GM19372 (cell line): ENCODE data around the gene SERPINE2.
"Not testable (repeated sequence)": the region's sequence is repeated elsewhere in the genome, so short reads cannot be mapped to it uniquely, and the experiment has no call there.

ENCODE experiments used
- ATAC-seq: cut with Tn5 transposase; IDR thresholded peaks from one replicate; pipeline ENCODE4 v1.9.1; 2021; ENCODE audit warnings: mild to moderate bottlenecking, low read depth, moderate library complexity; ENCODE audit not compliant: unreplicated experiment

The SERPINE2 gene

DNA sequence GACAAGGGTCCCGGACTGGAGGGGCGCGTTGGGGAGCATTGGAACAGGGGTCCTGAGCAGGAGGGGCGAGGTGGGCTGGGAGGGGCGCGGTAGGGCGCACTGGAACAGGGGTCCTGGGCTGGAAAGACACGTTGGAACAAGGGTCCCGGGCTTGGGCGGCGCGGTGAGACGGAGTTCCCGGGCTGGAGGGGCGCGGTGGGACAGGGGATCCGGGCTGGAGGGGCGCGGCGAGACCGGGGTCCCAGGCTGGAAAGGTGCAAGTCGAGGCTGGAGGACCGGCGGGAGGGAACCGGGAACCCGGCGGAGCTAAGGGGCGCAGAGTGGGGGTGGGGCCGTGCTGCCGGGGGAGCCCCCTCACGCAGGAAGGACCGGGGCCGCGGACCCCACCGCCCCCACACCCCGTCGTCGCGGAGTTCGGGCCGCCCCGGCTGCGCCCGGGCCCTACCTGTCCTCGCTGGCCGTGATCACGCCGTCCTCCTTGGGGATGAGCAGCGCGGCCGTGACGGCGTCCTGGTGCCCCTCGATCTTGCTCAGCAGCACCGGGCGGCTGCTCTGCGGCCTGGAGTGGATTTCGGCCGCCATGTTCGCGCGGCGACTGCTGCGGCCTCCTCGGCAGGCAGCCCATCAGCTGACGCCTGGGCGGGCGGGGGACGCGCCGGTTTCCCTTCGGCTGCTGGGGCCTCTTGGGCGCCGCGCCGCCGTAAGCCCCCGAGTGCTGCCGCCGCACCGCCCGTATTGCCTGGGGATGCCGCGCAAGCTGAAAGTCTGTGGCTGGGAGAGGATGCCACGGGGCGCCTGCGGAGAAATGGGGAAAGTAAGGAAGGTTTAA lies 94.2 kb downstream of the SERPINE2 start, which contains the start of gene WDFY1:
Gene WDFY1 (minus strand): TSS at position 633 of the 829 bp plus-strand sequence. CDS start 51 bp downstream, at position 582.
- ATAC-seq: peak; percentile 86

DNA sequence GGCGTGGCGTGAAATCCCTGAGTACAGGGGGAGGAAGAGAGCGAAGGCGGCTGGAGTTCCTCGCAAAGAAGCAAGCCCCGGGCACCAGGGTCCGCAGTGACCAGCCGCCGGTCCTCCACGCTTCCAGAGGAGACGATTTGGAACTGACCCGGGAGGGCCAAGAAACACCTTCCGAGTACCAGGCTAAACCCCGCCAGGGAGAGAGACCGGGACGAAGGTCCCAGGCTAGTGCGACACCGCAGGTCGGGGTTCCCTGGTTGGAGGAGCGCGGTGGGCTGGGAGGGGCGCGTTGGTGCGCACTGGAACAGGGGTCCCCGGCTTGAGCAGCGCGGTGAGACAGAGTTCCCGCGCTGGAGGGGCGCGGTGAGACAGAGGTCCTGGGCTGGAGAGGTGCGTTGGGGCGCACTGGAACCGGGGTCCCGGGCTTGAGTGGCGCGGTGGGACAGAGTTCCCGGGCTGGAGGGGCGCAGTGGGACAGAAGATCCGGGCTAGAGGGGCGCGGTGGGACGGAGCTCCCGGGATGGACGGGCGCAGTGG lies 94.9 kb downstream of the SERPINE2 start:
- ATAC-seq: no peak

GRCh38 chr2:223943561-223944008 lies 95.5 kb downstream of the SERPINE2 start:
- no peak for ATAC-seq

- ATAC-seq: no peak
Observed at GRCh38 chr2:223943135-223943534, 96.0 kb downstream of the SERPINE2 start.

GRCh38 chr2:223941579-223942277 lies 97.4 kb downstream of the SERPINE2 start:
- peak; percentile 38 for ATAC-seq

GRCh38 chr2:223939438-223939837 lies 99.6 kb downstream of the SERPINE2 start:
- ATAC-seq: not testable (repeated sequence)

GRCh38 chr2:223937535-223937934 lies 101.6 kb downstream of the SERPINE2 start:
- no peak for ATAC-seq

DNA sequence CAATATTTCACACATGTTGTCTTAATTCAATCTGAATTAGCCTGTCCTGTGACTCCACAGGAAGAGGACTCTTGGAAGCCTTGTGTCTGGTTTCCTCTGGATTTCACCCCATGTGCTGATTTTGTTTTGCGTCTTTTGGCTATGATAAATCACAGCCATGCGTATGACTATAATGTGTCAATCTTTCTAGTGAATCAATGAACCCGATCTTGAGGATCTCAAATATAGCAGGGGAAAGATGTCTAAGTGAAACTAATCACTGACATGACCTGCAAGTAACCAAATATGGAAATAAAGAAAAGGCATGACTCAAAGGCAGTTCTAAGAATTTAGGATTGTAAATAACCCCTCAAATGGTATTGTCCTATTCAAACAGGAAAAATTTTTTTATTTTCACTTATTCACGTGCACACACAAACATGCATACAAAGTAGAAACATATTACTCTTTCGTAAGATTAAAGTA lies 102.2 kb downstream of the SERPINE2 start:
- ATAC-seq: no peak

DNA sequence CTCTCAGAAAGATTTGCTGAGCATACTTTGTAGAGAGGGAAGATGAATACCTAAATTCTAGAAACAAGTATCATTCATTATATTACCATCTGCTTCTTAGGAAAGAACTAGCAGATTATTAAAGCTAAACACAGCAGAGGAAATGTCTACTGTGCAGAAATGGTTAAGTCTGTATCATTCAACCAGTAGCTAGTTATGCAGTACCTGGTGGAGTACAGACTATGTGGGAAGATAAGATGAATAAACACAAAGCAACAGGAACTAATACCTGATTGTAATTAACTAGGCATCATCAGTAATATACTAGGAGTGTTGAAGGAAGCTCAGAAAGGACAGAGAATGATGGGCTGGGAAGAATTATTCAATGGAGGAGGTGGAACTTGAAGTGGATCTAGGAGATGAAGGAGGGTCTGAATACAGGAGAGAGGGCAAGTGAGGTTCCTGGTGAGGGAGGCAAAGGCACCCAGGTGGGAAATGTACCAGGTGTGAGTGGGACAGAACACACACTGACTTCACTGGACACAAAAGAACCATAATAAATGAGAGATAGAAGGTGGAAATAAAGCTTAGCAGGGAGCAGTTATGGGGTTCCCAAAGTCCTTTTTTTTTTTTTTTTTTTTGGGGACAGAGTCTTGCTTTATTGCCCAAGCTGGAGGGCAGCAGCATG lies 103.5 kb downstream of the SERPINE2 start:
- ATAC-seq: no peak

DNA sequence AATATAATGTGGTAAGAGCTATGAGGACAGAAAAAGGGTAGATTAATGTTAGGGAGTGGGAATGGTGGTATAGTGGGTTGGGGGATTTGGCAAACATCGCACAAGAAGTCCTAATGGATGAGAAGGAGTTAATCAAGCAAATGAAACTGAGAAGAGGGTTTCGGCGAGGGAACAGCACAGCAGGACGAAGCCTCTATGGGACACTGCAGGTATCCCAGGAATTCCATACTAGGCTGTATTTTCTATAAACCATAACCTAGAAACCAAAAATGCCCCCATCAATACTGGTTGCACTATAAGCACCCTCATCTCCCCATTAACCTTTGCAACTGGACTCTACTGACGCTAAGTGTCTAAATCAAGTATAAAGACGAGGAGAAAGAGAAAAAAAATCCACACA lies 104.2 kb downstream of the SERPINE2 start:
- ATAC-seq: no peak

DNA sequence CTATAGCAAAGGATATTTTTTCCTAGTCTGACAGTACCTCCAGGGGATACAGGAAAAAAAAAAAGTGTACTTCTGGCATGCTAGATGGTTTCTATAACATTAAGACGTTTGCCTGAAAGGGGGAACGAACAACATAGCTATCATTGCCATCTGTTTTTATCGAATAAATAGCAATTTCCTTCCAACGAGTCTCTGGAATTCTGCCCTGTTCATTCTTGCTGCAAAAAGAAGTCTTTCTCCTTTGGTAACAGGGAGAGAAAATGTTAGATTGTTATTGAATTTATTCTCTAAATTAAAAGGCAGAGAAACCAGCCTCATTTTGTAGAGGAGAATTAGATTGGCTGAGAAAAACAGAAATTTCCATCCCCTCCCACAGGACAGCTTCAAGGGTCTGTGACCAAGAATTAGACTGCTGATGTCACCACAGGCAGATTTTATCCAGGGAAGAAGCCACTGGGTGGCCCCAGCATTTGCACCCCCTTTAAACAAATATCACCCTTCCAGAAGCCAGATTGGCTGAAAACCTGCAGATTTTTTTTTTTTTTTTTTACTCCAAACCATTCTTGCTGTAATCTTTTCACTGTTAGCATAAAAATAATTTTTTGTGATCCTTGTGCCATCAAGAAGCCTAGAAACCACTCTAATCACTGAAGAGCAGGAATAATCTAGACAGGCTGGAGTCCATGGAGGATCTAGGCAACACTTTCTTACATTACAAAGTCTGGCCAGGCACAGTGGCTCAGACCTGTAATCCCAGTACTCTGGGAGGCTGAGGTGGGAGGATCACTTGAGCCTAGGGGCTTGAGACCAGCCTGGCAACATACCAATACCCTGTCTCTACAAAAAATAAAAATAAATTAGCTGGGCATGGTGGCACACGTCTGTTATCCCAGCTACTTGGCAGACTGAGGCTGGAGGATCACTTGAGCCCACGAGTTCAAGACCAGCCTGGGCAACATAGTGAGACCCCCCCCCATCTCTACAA lies 106.0 kb downstream of the SERPINE2 start:
- ATAC-seq: no peak

DNA sequence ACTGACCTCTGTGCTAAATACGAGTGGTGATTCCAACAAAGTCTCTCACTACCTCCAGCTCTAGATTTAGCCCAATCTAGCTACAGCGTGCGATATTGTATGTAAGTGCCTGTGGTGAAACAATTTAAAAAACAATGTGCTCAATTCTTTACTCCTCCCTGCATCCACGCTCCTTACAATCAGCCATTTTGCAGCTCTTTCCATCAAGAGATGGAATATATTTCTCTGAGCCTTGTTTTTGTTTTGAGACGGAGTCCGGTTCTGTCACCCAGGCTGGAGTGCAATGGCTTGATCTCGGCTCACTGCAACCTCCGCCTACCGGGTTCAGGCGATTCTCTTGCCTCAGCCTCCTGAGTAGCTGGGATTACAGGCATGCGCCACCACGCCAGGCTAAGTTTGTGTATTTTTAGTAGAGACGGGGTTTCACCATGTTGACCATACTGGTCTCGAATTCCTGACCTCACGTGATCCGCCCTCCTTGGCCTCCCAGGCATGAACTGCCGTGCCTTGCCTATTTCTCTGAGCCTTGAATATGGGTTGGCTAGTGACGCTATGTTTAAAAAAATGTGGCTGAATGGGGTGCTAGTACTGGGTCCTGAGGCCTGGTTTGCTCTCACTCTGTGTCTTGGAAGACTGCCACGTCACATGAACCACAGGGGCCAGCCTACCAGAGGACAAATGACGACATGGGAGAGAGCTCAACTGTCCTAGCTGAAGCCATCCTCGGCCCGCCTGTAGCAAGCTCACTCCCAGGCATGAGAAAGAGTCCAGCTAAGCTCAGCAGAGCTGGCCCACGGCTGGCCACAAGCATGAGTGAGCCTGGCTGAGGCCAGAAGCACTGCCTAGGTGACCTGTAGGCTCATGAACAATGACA lies 108.7 kb downstream of the SERPINE2 start:
- no peak for ATAC-seq

DNA sequence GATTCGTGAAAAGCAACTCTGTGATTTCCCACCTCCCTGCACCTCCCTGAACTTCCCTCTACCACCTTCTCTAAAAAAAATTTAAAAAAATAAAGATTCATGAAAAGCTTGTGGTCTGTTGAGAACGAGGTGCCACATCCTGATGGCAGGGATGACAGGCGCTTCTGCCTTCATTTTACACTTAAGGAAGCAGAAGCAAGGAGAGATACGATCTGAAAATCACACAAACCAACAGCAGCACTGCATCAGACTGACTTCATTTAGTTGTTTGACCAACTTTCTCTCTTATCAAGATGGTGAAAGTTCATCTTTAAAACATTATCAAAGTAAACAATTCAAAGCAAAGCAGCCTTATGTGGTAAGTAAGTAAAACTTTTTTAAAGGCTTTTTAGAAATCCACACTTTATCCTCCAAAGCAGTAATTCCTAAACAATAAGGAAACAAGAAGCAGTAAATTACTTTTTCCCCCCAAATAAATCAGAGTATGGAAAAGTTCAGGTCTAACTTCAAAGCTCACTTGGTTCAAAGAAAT lies 109.4 kb downstream of the SERPINE2 start:
- no peak for ATAC-seq

DNA sequence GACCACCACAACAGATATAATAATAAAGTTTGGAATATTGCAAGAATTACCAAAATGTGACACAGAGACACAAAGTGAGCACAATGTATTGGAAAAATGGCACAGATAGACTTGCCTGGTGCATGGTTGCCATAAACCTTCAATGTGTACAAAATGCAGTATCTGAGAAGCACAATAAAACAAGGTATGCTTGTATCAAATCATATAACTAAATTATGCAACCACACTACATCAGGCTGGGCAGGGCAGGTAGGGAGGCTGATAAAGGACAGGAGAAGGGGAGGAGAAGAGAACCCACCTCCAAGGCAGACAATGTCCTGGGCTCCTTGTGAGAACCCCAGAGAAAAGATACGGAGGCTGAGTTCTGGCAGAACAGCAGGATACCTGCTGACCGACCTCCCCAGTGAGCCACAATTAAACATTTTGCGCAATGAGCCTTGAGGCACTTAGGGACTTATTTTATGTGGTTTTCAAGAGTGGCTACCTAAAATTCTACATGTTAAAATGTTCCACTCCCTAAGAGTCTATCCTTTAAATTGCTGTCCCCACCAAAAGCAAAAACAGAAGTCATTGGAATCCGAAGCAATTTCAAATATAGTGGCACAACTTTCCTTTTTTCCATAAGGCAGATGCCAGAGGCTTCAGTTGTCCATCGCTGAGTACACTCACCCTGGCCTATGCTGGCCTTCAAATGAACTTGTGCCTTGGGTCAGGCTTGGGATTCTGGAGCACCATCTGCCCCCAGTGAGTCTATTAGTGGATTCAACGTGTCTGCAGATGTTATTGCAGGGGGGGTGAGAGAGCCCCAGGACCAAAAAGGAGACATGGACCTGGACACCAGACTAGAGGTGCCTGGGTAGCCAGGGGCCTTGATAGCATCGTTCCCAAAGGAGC lies 110.7 kb downstream of the SERPINE2 start:
- no peak for ATAC-seq

- no peak for ATAC-seq
Observed at GRCh38 chr2:223925106-223925505, 114.0 kb downstream of the SERPINE2 start.
